ENCODE results near the gene BAIAP3. TPM values are rescaled to one million over a fixed set of nuclear protein-coding genes. Genes with fewer than 3 reads are reported as not detected.
"Not testable (repeated sequence)": the region's sequence is repeated elsewhere in the genome, so short reads cannot be mapped to it uniquely, and the experiment has no call there.

The BAIAP3 gene
- total RNA-seq, 1 donor from 2014 or later = 8.4 TPM

GRCh38 chr16:1326391-1326790 is 7.1 kb upstream of the BAIAP3 start:
- DNase-seq (no peak), ATAC-seq (no peak)
- H3K4me1 ChIP-seq = peaks cover 3% of the 10 kb centered on the region
- H3K9me3 ChIP-seq = no peaks in the 10 kb centered on the region
- H3K4me3 ChIP-seq = no peak overlapping the region
- TF ChIP-seq CTCF (IDR thresholded peaks at IDR 0.05) = no peak
- no peaks in the 10 kb centered on the region for H3K27me3 ChIP-seq (ENCODE audit: low read depth)
- H3K36me3 ChIP-seq = peaks cover 47% of the 10 kb centered on the region
- no peak overlapping the region for H3K27ac ChIP-seq
- intact Hi-C loops (cut with DNase I) = no loop called here

GRCh38 chr16:1326946-1327618 is 6.4 kb upstream of the BAIAP3 start:
- Histone ChIP-seq H3K36me3 (peaks cover 40% of the 10 kb centered on the region), H3K27ac (no peak overlapping the region)

GRCh38 chr16:1327619-1327947 is 5.9 kb upstream of the BAIAP3 start:
- ATAC-seq = no peak

More at GRCh38 chr16:1326946-1327618, 6.4 kb upstream of the BAIAP3 start:
- no peak for ATAC-seq
- DNase-seq = no peak
- intact Hi-C loops (cut with DNase I) = no loop called here
- no peak for TF ChIP-seq CTCF (IDR thresholded peaks at IDR 0.05)
- H3K4me1 ChIP-seq = peaks cover 10% of the 10 kb centered on the region
- H3K9me3 ChIP-seq = no peaks in the 10 kb centered on the region
- H3K27me3 ChIP-seq (ENCODE audit: low read depth) = no peaks in the 10 kb centered on the region
- H3K4me3 ChIP-seq = no peak overlapping the region

GRCh38 chr16:1328136-1328535 is 5.3 kb upstream of the BAIAP3 start:
- Histone ChIP-seq H3K36me3 (peaks cover 31% of the 10 kb centered on the region), H3K4me1 (peaks cover 20% of the 10 kb centered on the region)
- H3K4me3 ChIP-seq; H3K27me3 ChIP-seq (ENCODE audit: low read depth); H3K27ac ChIP-seq; H3K9me3 ChIP-seq; intact Hi-C loops (cut with DNase I); ATAC-seq; DNase-seq: not testable (repeated sequence)

More at GRCh38 chr16:1327619-1327947, 5.9 kb upstream of the BAIAP3 start:
- Histone ChIP-seq H3K4me3 (no peak overlapping the region), H3K36me3 (peaks cover 35% of the 10 kb centered on the region), H3K9me3 (no peaks in the 10 kb centered on the region), H3K4me1 (peaks cover 15% of the 10 kb centered on the region), H3K27ac (no peak overlapping the region), H3K27me3 (ENCODE audit: low read depth) (peaks cover 3% of the 10 kb centered on the region)
- DNase-seq = no peak
- intact Hi-C loops (cut with DNase I) = no loop called here
- no peak for TF ChIP-seq CTCF (IDR thresholded peaks at IDR 0.05)

- H3K27ac ChIP-seq; intact Hi-C loops (cut with DNase I); H3K9me3 ChIP-seq; H3K4me3 ChIP-seq; ATAC-seq; DNase-seq: not testable (repeated sequence)
- H3K36me3 ChIP-seq = peaks cover 23% of the 10 kb centered on the region
- H3K27me3 ChIP-seq (ENCODE audit: low read depth) = peaks cover 17% of the 10 kb centered on the region
- peaks cover 26% of the 10 kb centered on the region for H3K4me1 ChIP-seq
These were observed 4.5 kb upstream of the BAIAP3 start for GRCh38 chr16:1328961-1329360.

GRCh38 chr16:1330260-1330914 is 3.1 kb upstream of the BAIAP3 start:
- DNase-seq (no peak), ATAC-seq (no peak)
- intact Hi-C loops (cut with DNase I) = no loop called here
- Histone ChIP-seq H3K36me3 (peaks cover 9% of the 10 kb centered on the region), H3K4me1 (peaks cover 34% of the 10 kb centered on the region), H3K27me3 (ENCODE audit: low read depth) (peaks cover 31% of the 10 kb centered on the region), H3K27ac (peak overlapping the region; percentile 79), H3K4me3 (no peak overlapping the region), H3K9me3 (no peaks in the 10 kb centered on the region)
- peak; percentile 41 for TF ChIP-seq CTCF (IDR thresholded peaks at IDR 0.05)
